ENCODE data around the gene SNORC.

DNA sequence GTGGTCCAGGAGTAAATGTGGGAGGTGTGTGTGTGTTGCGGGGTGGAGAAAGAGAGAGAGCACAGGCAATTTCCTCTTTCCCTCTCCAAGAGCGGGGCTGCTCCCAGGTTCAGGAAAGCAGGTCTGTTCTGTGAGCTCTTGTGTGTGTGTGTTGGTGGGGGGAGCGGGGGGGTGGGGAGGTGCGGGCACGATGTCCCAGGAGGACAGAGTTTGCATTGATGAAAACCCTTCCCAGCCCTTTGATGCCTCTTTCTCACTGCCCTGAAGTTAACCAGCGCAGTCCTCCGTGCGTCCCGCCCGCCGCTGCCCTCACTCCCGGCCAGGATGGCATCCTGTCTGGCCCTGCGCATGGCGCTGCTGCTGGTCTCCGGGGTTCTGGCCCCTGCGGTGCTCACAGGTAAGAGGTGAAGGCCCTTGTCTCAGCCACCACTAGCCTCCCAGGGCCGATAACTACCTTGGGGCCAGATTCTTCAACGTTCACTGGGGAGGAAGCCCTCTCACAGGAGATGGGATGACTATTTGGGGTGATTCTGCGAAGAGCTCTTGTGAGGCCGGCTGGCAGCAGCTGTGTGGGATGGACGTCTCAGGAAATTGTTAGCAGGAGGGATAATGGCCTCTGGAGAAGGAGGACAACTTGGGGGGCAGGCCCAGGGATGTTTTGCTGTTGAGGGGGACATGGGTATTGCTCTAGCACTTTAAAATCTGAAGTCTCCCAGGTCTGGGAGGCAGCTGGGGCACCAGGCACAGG, at the start of gene SNORC:
- no peak for TF ChIP-seq PATZ1 (CRISPR knock-in tag; IDR thresholded peaks at IDR 0.05; ENCODE audit: borderline replicate concordance)
- no peak for TF ChIP-seq BACH2 (CRISPR knock-in tag; IDR thresholded peaks at IDR 0.05; ENCODE audit: borderline replicate concordance)
- no peak for TF ChIP-seq ZFP3 (CRISPR knock-in tag; IDR thresholded peaks at IDR 0.05)
- TF ChIP-seq ISL1 (CRISPR knock-in tag; IDR thresholded peaks at IDR 0.05), result no peak
